SK-N-SH treated with all-trans-retinoic acid at 6 μM for 48 hours (cell line): ENCODE measurements around the gene CADM1.

Source experiments
- ARNTL ChIP-seq: fragments of 450-650 bp; formaldehyde crosslinking; IDR thresholded peaks from 2 replicates; pipeline ENCODE4 v1.5.0; 2020; ENCODE audit warnings: low read depth, mild to moderate bottlenecking, moderate library complexity, borderline replicate concordance
- ESRRG ChIP-seq: fragments of 250-450 bp; sonication (Bioruptor Pico); IDR thresholded peaks from 2 replicates; pipeline ENCODE4 v1.6.1; 2021; ENCODE audit warnings: mild to moderate bottlenecking
- RARB ChIP-seq: fragments of 250-450 bp; sonication (Bioruptor Pico); IDR thresholded peaks from 2 replicates; pipeline ENCODE4 v1.8.0; 2021; ENCODE audit warnings: mild to moderate bottlenecking, moderate library complexity
- SNAI2 ChIP-seq: fragments of 250-450 bp; sonication (Bioruptor Pico); IDR thresholded peaks from 2 replicates; pipeline ENCODE4 v1.5.0; 2020; ENCODE audit warnings: mild to moderate bottlenecking, moderate library complexity
- ZC3H10 ChIP-seq: fragments of 250-450 bp; sonication (Bioruptor Pico); IDR thresholded peaks from 2 replicates; pipeline ENCODE4 v1.5.1; 2021; ENCODE audit warnings: mild to moderate bottlenecking, moderate library complexity
- ZFP30 ChIP-seq: fragments of 450-650 bp; formaldehyde crosslinking; IDR thresholded peaks from 2 replicates; pipeline ENCODE4 v1.5.0; 2022; ENCODE audit warnings: mild to moderate bottlenecking, moderate library complexity
- ZNF565 ChIP-seq: fragments of 450-650 bp; formaldehyde crosslinking; conservative IDR thresholded peaks from 2 replicates; pipeline ENCODE4 v1.5.0; 2020; ENCODE audit warnings: low read depth, mild to moderate bottlenecking, moderate library complexity
- ZNF70 ChIP-seq: fragments of 450-650 bp; formaldehyde crosslinking; IDR thresholded peaks from 2 replicates; pipeline ENCODE4 v1.5.0; 2020; ENCODE audit warnings: mild to moderate bottlenecking, moderate library complexity
- ZNF8 ChIP-seq: fragments of 450-650 bp; formaldehyde crosslinking; IDR thresholded peaks from 2 replicates; pipeline ENCODE4 v1.5.0; 2020; ENCODE audit warnings: mild to moderate bottlenecking, moderate library complexity
- TF ChIP-seq, protein P1 (sequence below): fragments of 250-450 bp; sonication (Bioruptor Pico); IDR thresholded peaks from 2 replicates; pipeline ENCODE4 v1.5.0; 2020; ENCODE audit warnings: mild to moderate bottlenecking, moderate library complexity
- TF ChIP-seq, protein P2 (sequence below): fragments of 250-450 bp; sonication (Bioruptor Pico); IDR thresholded peaks from 2 replicates; pipeline ENCODE4 v1.8.0; 2021; ENCODE audit warnings: low read depth, mild to moderate bottlenecking, moderate library complexity, borderline replicate concordance
- TF ChIP-seq, protein P3 (sequence below): fragments of 250-450 bp; sonication (Bioruptor Pico); IDR thresholded peaks from 2 replicates; pipeline ENCODE4 v1.8.0; 2020; ENCODE audit warnings: mild to moderate bottlenecking, moderate library complexity, borderline replicate concordance
- TF ChIP-seq, protein P4 (sequence below): fragments of 250-450 bp; sonication (Bioruptor Pico); IDR thresholded peaks from 2 replicates; pipeline ENCODE4 v1.5.1; 2020; ENCODE audit warnings: low read depth, mild to moderate bottlenecking, moderate library complexity

DNA sequence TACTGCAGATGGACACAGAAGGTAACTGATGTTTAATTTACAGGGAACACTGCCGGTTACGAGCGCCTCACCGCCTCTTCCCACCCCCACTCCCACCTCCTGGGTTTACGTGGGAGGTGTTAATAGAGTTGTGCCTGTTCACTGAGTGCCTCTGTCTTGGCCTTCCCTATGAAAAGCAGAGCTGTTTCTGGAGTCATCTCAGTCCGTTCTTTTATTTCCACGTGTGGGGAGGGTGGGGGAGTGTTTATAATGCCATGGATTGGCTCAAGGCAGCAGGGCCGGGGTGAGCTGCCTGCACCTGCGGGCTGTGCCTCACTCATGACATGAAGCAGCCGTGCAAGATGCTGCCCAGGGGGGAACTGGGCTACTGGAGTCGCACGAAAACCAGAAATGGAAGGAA, 322.7 kb downstream of the CADM1 start:
- no peak for TF ChIP-seq ZFP30 (CRISPR knock-in tag)
- TF ChIP-seq ZNF70 (CRISPR knock-in tag): no peak
- no peak for TF ChIP-seq ESRRG (CRISPR knock-in tag)
- TF ChIP-seq, protein P1, sequence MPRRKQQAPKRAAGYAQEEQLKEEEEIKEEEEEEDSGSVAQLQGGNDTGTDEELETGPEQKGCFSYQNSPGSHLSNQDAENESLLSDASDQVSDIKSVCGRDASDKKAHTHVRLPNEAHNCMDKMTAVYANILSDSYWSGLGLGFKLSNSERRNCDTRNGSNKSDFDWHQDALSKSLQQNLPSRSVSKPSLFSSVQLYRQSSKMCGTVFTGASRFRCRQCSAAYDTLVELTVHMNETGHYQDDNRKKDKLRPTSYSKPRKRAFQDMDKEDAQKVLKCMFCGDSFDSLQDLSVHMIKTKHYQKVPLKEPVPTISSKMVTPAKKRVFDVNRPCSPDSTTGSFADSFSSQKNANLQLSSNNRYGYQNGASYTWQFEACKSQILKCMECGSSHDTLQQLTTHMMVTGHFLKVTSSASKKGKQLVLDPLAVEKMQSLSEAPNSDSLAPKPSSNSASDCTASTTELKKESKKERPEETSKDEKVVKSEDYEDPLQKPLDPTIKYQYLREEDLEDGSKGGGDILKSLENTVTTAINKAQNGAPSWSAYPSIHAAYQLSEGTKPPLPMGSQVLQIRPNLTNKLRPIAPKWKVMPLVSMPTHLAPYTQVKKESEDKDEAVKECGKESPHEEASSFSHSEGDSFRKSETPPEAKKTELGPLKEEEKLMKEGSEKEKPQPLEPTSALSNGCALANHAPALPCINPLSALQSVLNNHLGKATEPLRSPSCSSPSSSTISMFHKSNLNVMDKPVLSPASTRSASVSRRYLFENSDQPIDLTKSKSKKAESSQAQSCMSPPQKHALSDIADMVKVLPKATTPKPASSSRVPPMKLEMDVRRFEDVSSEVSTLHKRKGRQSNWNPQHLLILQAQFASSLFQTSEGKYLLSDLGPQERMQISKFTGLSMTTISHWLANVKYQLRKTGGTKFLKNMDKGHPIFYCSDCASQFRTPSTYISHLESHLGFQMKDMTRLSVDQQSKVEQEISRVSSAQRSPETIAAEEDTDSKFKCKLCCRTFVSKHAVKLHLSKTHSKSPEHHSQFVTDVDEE (CRISPR knock-in tag): no peak
- TF ChIP-seq, protein P2, sequence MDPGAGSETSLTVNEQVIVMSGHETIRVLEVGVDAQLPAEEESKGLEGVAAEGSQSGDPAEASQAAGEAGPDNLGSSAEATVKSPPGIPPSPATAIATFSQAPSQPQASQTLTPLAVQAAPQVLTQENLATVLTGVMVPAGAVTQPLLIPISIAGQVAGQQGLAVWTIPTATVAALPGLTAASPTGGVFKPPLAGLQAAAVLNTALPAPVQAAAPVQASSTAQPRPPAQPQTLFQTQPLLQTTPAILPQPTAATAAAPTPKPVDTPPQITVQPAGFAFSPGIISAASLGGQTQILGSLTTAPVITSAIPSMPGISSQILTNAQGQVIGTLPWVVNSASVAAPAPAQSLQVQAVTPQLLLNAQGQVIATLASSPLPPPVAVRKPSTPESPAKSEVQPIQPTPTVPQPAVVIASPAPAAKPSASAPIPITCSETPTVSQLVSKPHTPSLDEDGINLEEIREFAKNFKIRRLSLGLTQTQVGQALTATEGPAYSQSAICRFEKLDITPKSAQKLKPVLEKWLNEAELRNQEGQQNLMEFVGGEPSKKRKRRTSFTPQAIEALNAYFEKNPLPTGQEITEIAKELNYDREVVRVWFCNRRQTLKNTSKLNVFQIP (CRISPR knock-in tag): no peak
- no peak for TF ChIP-seq SNAI2 (CRISPR knock-in tag)
- no peak for TF ChIP-seq ZNF8 (CRISPR knock-in tag)
- no peak for TF ChIP-seq ZNF565 (CRISPR knock-in tag)
- no peak for TF ChIP-seq ZC3H10
- no peak for TF ChIP-seq ARNTL (CRISPR knock-in tag)
- TF ChIP-seq, protein P3, sequence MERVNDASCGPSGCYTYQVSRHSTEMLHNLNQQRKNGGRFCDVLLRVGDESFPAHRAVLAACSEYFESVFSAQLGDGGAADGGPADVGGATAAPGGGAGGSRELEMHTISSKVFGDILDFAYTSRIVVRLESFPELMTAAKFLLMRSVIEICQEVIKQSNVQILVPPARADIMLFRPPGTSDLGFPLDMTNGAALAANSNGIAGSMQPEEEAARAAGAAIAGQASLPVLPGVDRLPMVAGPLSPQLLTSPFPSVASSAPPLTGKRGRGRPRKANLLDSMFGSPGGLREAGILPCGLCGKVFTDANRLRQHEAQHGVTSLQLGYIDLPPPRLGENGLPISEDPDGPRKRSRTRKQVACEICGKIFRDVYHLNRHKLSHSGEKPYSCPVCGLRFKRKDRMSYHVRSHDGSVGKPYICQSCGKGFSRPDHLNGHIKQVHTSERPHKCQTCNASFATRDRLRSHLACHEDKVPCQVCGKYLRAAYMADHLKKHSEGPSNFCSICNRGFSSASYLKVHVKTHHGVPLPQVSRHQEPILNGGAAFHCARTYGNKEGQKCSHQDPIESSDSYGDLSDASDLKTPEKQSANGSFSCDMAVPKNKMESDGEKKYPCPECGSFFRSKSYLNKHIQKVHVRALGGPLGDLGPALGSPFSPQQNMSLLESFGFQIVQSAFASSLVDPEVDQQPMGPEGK (CRISPR knock-in tag): no peak
- no peak for TF ChIP-seq RARB (CRISPR knock-in tag)
- TF ChIP-seq, protein P4, sequence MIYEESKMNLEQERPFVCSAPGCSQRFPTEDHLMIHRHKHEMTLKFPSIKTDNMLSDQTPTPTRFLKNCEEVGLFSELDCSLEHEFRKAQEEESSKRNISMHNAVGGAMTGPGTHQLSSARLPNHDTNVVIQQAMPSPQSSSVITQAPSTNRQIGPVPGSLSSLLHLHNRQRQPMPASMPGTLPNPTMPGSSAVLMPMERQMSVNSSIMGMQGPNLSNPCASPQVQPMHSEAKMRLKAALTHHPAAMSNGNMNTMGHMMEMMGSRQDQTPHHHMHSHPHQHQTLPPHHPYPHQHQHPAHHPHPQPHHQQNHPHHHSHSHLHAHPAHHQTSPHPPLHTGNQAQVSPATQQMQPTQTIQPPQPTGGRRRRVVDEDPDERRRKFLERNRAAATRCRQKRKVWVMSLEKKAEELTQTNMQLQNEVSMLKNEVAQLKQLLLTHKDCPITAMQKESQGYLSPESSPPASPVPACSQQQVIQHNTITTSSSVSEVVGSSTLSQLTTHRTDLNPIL (CRISPR knock-in tag): no peak
